GM12878 (cell line): ENCODE results near the gene CNTNAP5.

ENCODE experiments used
- ATF3 ChIP-seq: IDR thresholded peaks from 2 replicates; pipeline ENCODE4 v1.6.1; 2011; ENCODE audit warnings: low read depth, mild to moderate bottlenecking, low read length, moderate library complexity, borderline replicate concordance; ENCODE audit errors: extremely low read depth
- CTCF ChIP-seq, 3 experiments: IDR thresholded peaks in 2 of 3; conservative IDR thresholded peaks in 1 of 3; 2 replicates each; pipeline ENCODE4 v1.5.1; 2011; ENCODE audit warnings: low read depth in 3 of 3, low read length in 3 of 3, mild to moderate bottlenecking in 3 of 3, control low read depth in 2 of 3, moderate library complexity in 2 of 3, inconsistent platforms in 1 of 3, mixed read lengths in 1 of 3; ENCODE audit not compliant: control insufficient read depth in 2 of 3, insufficient read depth in 1 of 3; ENCODE audit errors: extremely low read depth in 1 of 3
- E2F8 ChIP-seq: fragments of 450-650 bp; IDR thresholded peaks from 2 replicates; pipeline ENCODE4 v1.6.1; 2018; ENCODE audit warnings: mild to moderate bottlenecking, low read depth, moderate library complexity; ENCODE audit not compliant: partially characterized antibody
- NFYA ChIP-seq: IDR thresholded peaks from 2 replicates; pipeline ENCODE4 v1.6.1; 2011; ENCODE audit warnings: low read depth, mild to moderate bottlenecking, low read length, improper control_type of control experiment, borderline replicate concordance
- PBX3 ChIP-seq: IDR thresholded peaks from 2 replicates; pipeline ENCODE4 v1.6.1; 2011; ENCODE audit warnings: mild to moderate bottlenecking, low read depth, low read length, moderate library complexity; ENCODE audit not compliant: insufficient replicate concordance
- TAF1 ChIP-seq: IDR thresholded peaks from 2 replicates; pipeline ENCODE4 v1.6.1; 2011; ENCODE audit warnings: mild to moderate bottlenecking, low read depth, low read length, borderline replicate concordance

- TF ChIP-seq E2F8, result no peak
- no peak for TF ChIP-seq PBX3
- no peak for TF ChIP-seq ATF3
- TF ChIP-seq NFYA, result no peak
- TF ChIP-seq TAF1, result no peak
- no peak for TF ChIP-seq CTCF (IDR thresholded peaks at IDR 0.05 in 2 of 3, conservative IDR thresholded peaks at IDR 0.05 in 1 of 3; ENCODE audit: control insufficient read depth in 2 of 3, extremely low read depth in 1 of 3, insufficient read depth in 1 of 3, low read depth in 3 of 3, low read length in 3 of 3)
Observed at GRCh38 chr2:124626993-124627392, 601.9 kb downstream of the CNTNAP5 start.
